AG10803 (cell line): Measurements from ENCODE around the gene MSH5.

Experiments used
- DNase-seq: peaks from one replicate; pipeline ENCODE4 v3.0.0; 2010; ENCODE audit warnings: low read depth
- H3K4me3 ChIP-seq: 2 replicates; pipeline ENCODE4 v1.5.1; 2011; ENCODE audit warnings: mild to moderate bottlenecking, low read length, control low read depth
- CTCF ChIP-seq: conservative IDR thresholded peaks from 2 replicates; pipeline ENCODE4 v1.5.1; 2011; ENCODE audit warnings: mild to moderate bottlenecking, low read length, control low read depth, inconsistent platforms

MSH5 gene

GRCh38 chr6:31739639-31740396, at the start of gene MSH5:
MSH5 (plus strand) TSS chr6:31740005; CDS start chr6:31740467, 462 bp downstream.
- DNase-seq = peak; percentile 99

DNA sequence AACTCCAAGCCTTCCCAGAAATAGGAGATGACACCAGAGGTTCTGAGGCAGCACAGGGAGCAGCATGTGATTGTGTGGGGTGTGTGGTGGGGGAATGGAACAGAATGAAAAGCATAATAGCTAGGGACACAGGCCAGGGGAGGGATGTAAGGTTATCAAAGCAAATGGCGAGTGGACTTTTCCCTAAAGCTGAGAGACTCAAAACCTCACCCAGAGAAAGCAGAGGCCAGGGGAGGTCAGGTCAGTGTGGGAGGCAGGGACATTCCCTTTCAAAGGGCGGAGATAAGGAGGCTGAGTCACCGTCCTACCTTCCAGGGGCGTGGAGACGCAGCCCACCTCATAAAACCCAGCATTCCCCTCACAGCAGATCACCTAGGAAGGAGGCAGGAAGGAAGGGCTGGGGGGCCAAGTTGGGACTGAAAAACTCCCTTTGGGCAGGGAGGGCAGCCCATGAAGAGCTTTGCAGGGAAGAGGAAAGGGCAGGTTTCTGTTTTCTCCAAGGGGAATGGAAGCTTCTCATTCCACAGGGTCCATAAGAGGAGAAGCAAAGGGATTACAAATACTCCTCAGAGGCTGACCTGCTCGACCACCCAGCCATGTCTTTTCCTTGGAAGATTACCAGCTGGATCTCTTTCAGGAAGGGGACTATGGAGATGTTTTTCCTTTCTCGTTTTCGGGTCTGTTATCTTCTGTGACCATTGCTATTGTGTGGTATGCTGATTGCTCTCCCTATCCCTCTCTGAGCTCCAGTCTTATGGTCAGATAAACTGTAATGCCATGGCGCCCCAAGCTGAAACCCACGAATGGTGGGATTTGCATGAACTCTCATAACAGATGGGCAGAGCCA, 49.4 kb upstream of the MSH5 start:
- TF ChIP-seq CTCF = no peak
- no peak for DNase-seq
- H3K4me3 ChIP-seq = no peak overlapping the region

More at GRCh38 chr6:31739639-31740396, at the start of gene MSH5:
- H3K4me3 ChIP-seq = peak within 1 kb of the TSS; percentile 91
- no peak for TF ChIP-seq CTCF

DNA sequence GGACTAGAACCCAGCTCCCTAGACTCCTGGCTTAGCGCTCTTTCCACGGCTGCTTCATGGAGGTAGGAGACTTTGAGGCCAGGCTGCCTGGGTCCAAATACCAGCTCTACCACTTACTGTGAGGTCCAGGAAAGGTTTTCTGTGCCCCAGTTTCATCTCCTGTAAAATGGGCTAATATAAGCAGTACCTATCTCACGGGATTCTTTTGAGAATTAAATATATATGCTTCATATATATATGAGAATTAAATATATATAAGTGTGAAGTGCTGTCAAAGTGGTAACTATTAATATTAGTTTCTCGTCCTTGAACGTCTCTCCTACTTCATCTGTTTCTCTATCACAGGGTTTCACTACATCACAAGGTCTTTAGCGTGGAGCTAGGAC, 48.7 kb upstream of the MSH5 start:
- H3K4me3 ChIP-seq = no peak overlapping the region
- no peak for TF ChIP-seq CTCF
- no peak for DNase-seq

DNA sequence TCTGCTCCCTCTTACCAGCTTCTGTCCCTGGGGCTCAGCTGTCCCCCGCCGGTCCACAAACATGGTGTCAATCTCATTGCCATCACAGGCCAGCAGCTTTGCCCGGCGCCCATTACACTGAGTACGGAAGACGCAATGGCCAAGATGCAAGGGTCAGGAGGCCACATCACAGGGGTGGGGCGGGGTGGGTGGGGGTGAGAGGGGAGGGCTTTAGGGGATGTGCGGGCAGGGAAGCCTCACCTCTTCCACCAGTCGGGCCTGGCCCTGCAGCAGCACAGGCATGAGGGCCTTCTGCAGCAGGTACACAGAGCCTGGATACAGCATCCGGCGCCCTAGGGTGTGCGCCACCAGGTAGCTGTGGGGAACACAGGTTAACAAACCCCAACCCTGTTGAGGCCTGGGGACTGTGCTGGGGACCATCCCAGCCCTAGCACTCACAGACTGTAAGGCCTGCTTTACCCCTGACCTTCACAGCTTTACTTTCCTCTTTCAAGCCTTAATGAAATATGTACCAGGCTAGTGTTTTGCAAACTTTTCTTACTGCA, 48.2 kb upstream of the MSH5 start:
- TF ChIP-seq CTCF = no peak
- no peak for DNase-seq

GRCh38 chr6:31692353-31692752, 47.5 kb upstream of the MSH5 start:
- no peak for TF ChIP-seq CTCF
- no peak overlapping the region for H3K4me3 ChIP-seq
- DNase-seq = no peak

More for the DNA sequence above, 48.2 kb upstream of the MSH5 start:
- no peak overlapping the region for H3K4me3 ChIP-seq

- TF ChIP-seq CTCF = no peak
- no peak for DNase-seq
- H3K4me3 ChIP-seq = no peak overlapping the region
Measured at GRCh38 chr6:31692886-31693285, 46.9 kb upstream of the MSH5 start.
